ENCODE results near the gene ZC3H7B. TPM values are rescaled to one million over a fixed set of nuclear protein-coding genes. Genes with fewer than 3 reads are reported as not detected.

The ZC3H7B gene
- total RNA-seq, 1 donor: 53.6 TPM

- Histone ChIP-seq H3K9me3 (ENCODE audit: low read depth, low read length) (no peaks in the 10 kb centered on the region), H3K36me3 (ENCODE audit: insufficient read depth, low read length) (peaks cover 11% of the 10 kb centered on the region), H3K79me2 (ENCODE audit: insufficient read depth, low read length) (peaks cover 90% of the 10 kb centered on the region), H3K4me3 (ENCODE audit: insufficient read depth, low read length) (no peak overlapping the region), H3K4me1 (ENCODE audit: insufficient read depth, low read length) (peaks cover 38% of the 10 kb centered on the region), H2AFZ (ENCODE audit: low read length) (peak overlapping the region; percentile 21), H4K20me1 (ENCODE audit: insufficient read depth, low read length) (peaks cover 51% of the 10 kb centered on the region), H3K27ac (ENCODE audit: low read depth, low read length) (peak overlapping the region; percentile 72), H3K27me3 (ENCODE audit: insufficient read depth, low read length) (no peaks in the 10 kb centered on the region), H3K4me2 (ENCODE audit: insufficient read depth, low read length) (peak overlapping the region; percentile 28)
- DNase-seq (ENCODE audit: insufficient read length, low spot score, missing footprints): peak; percentile 95
- TF ChIP-seq CTCF (IDR thresholded peaks at IDR 0.05; ENCODE audit: extremely low read depth, low read depth, low read length): no peak
These were observed 6.7 kb downstream of the ZC3H7B start for GRCh38 chr22:41308054-41308453.

- Histone ChIP-seq H3K4me3 (ENCODE audit: insufficient read depth, low read length) (no peak overlapping the region), H3K4me1 (ENCODE audit: insufficient read depth, low read length) (peaks cover 35% of the 10 kb centered on the region), H3K4me2 (ENCODE audit: insufficient read depth, low read length) (peak overlapping the region; percentile 28), H4K20me1 (ENCODE audit: insufficient read depth, low read length) (peaks cover 52% of the 10 kb centered on the region), H3K27ac (ENCODE audit: low read depth, low read length) (peak overlapping the region; percentile 72), H2AFZ (ENCODE audit: low read length) (peak overlapping the region; percentile 21), H3K36me3 (ENCODE audit: insufficient read depth, low read length) (peaks cover 11% of the 10 kb centered on the region), H3K27me3 (ENCODE audit: insufficient read depth, low read length) (no peaks in the 10 kb centered on the region), H3K9me3 (ENCODE audit: low read depth, low read length) (no peaks in the 10 kb centered on the region), H3K79me2 (ENCODE audit: insufficient read depth, low read length) (peaks cover 90% of the 10 kb centered on the region)
- TF ChIP-seq CTCF (IDR thresholded peaks at IDR 0.05; ENCODE audit: extremely low read depth, low read depth, low read length): no peak
- peak; percentile 84 for DNase-seq (ENCODE audit: insufficient read length, low spot score, missing footprints)
These were observed 7.2 kb downstream of the ZC3H7B start for GRCh38 chr22:41308544-41308947.

- H3K4me2 ChIP-seq (ENCODE audit: insufficient read depth, low read length): no peak overlapping the region
- DNase-seq (ENCODE audit: insufficient read length, low spot score, missing footprints): peak; percentile 13
- no peak overlapping the region for H3K27ac ChIP-seq (ENCODE audit: low read depth, low read length)
- H3K4me1 ChIP-seq (ENCODE audit: insufficient read depth, low read length): peaks cover 26% of the 10 kb centered on the region
- H2AFZ ChIP-seq (ENCODE audit: low read length): no peak overlapping the region
- H3K9me3 ChIP-seq (ENCODE audit: low read depth, low read length): no peaks in the 10 kb centered on the region
- peaks cover 87% of the 10 kb centered on the region for H3K79me2 ChIP-seq (ENCODE audit: insufficient read depth, low read length)
- no peak overlapping the region for H3K4me3 ChIP-seq (ENCODE audit: insufficient read depth, low read length)
- peaks cover 53% of the 10 kb centered on the region for H4K20me1 ChIP-seq (ENCODE audit: insufficient read depth, low read length)
- peaks cover 15% of the 10 kb centered on the region for H3K36me3 ChIP-seq (ENCODE audit: insufficient read depth, low read length)
- no peak for TF ChIP-seq CTCF (IDR thresholded peaks at IDR 0.05; ENCODE audit: extremely low read depth, low read depth, low read length)
- H3K27me3 ChIP-seq (ENCODE audit: insufficient read depth, low read length): no peaks in the 10 kb centered on the region
These were observed 9.0 kb downstream of the ZC3H7B start for GRCh38 chr22:41310336-41310735.

GRCh38 chr22:41311487-41311886, 10.2 kb downstream of the ZC3H7B start:
- TF ChIP-seq CTCF (IDR thresholded peaks at IDR 0.05; ENCODE audit: extremely low read depth, low read depth, low read length): no peak
- H3K79me2 ChIP-seq (ENCODE audit: insufficient read depth, low read length): peaks cover 87% of the 10 kb centered on the region
- peaks cover 48% of the 10 kb centered on the region for H4K20me1 ChIP-seq (ENCODE audit: insufficient read depth, low read length)
- H3K4me1 ChIP-seq (ENCODE audit: insufficient read depth, low read length): peaks cover 18% of the 10 kb centered on the region
- H3K4me3 ChIP-seq (ENCODE audit: insufficient read depth, low read length): no peak overlapping the region
- no peak overlapping the region for H2AFZ ChIP-seq (ENCODE audit: low read length)
- H3K4me2 ChIP-seq (ENCODE audit: insufficient read depth, low read length): no peak overlapping the region
- DNase-seq (ENCODE audit: insufficient read length, low spot score, missing footprints): peak; percentile 62
- no peaks in the 10 kb centered on the region for H3K9me3 ChIP-seq (ENCODE audit: low read depth, low read length)
- no peak overlapping the region for H3K27ac ChIP-seq (ENCODE audit: low read depth, low read length)
- H3K36me3 ChIP-seq (ENCODE audit: insufficient read depth, low read length): peaks cover 15% of the 10 kb centered on the region
- H3K27me3 ChIP-seq (ENCODE audit: insufficient read depth, low read length): no peaks in the 10 kb centered on the region
